ENCODE data around the gene TUBB4A. TPM values are rescaled to one million over a fixed set of nuclear protein-coding genes. Genes with fewer than 3 reads are reported as not detected.

The TUBB4A gene
- total and polyA plus RNA-seq, 8 donors: 1.1 to 5.5 (median 2.7) TPM

GRCh38 chr19:6465006-6465405 lies 37.1 kb downstream of the TUBB4A start:
- Histone ChIP-seq H3K27ac (peak overlapping the region in 2 of 4 donors; percentile 95 to 96), H3K36me3 (peaks cover 0 to 11% (median 0%) of the 10 kb centered on the region in 3 donors), H3K4me3 (peak overlapping the region in 3 of 4 donors; percentile 62 to 94 (median 71)), H3K9me3 (no peaks in the 10 kb centered on the region), H3K4me1 (peaks cover 0 to 6% (median 4%) of the 10 kb centered on the region in 3 donors), H3K27me3 (no peaks in the 10 kb centered on the region)
- TF ChIP-seq, protein P1, sequence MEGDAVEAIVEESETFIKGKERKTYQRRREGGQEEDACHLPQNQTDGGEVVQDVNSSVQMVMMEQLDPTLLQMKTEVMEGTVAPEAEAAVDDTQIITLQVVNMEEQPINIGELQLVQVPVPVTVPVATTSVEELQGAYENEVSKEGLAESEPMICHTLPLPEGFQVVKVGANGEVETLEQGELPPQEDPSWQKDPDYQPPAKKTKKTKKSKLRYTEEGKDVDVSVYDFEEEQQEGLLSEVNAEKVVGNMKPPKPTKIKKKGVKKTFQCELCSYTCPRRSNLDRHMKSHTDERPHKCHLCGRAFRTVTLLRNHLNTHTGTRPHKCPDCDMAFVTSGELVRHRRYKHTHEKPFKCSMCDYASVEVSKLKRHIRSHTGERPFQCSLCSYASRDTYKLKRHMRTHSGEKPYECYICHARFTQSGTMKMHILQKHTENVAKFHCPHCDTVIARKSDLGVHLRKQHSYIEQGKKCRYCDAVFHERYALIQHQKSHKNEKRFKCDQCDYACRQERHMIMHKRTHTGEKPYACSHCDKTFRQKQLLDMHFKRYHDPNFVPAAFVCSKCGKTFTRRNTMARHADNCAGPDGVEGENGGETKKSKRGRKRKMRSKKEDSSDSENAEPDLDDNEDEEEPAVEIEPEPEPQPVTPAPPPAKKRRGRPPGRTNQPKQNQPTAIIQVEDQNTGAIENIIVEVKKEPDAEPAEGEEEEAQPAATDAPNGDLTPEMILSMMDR (IDR thresholded peaks at IDR 0.05): no peak
- DNase-seq (no peak), ATAC-seq (no peak), FAIRE-seq (no peak)
- intact Hi-C loops (cut with DNase I): no loop called here
- WGBS, 2 donors: 6 to 8% methylated on average over 9 of the region's 9 CpGs

- DNase-seq (peak; percentile 95 to 98 (median 96)), FAIRE-seq (no peak), ATAC-seq (peak; percentile 66 to 81 (median 76))
- peaks cover 0 to 6% (median 4%) of the 10 kb centered on the region in 3 donors for H3K4me1 ChIP-seq
- TF ChIP-seq, protein P1 (IDR thresholded peaks at IDR 0.05): no peak
- H3K27me3 ChIP-seq: no peaks in the 10 kb centered on the region
- H3K36me3 ChIP-seq: peaks cover 0 to 11% (median 0%) of the 10 kb centered on the region in 3 donors
- H3K9me3 ChIP-seq: no peaks in the 10 kb centered on the region
- H3K27ac ChIP-seq: peak within 1 kb of the TSS; percentile 80 to 96 (median 93)
- peak within 1 kb of the TSS; percentile 58 to 94 (median 66) for H3K4me3 ChIP-seq
- intact Hi-C loops (cut with DNase I): no loop called here
- WGBS, 2 donors: 0 to 1% methylated on average over 46 to 65 of the region's 65 CpGs
Measured at GRCh38 chr19:6464070-6464873, 37.8 kb downstream of the TUBB4A start, which contains the start of gene CRB3. Gene CRB3 (plus strand): TSS chr19:6464271. CDS start chr19:6464702, 431 bp downstream.

- no peaks in the 10 kb centered on the region for H3K36me3 ChIP-seq
- peak; percentile 93 for FAIRE-seq
- TF ChIP-seq, protein P1 (IDR thresholded peaks at IDR 0.05): peak; percentile 42 to 62 (median 44)
- H3K27me3 ChIP-seq: no peaks in the 10 kb centered on the region
- intact Hi-C loops (cut with DNase I): no loop called here
- ATAC-seq: peak; percentile 79 to 90 (median 83)
- H3K27ac ChIP-seq: peak overlapping the region; percentile 77 to 98 (median 94)
- no peaks in the 10 kb centered on the region for H3K9me3 ChIP-seq
- WGBS, 2 donors: 0 to 1% methylated on average over 57 of the region's 57 CpGs
- peak overlapping the region; percentile 63 to 83 (median 75) for H3K4me3 ChIP-seq
- H3K4me1 ChIP-seq: peaks cover 0 to 2% (median 0%) of the 10 kb centered on the region in 3 donors
- DNase-seq: peak; percentile 95 to 98 (median 97)
Measured at GRCh38 chr19:6460099-6460884, 41.8 kb downstream of the TUBB4A start.

GRCh38 chr19:6459262-6460098 lies 42.6 kb downstream of the TUBB4A start, which contains the start of gene SLC25A23:
Gene SLC25A23 (minus strand): TSS chr19:6459792. CDS start chr19:6459628, 164 bp downstream.
- Histone ChIP-seq H3K27ac (peak within 1 kb of the TSS; percentile 77 to 98 (median 94)), H3K4me1 (no peaks in the 10 kb centered on the region), H3K36me3 (peaks cover 0 to 1% (median 0%) of the 10 kb centered on the region in 3 donors), H3K27me3 (no peaks in the 10 kb centered on the region), H3K4me3 (peak within 1 kb of the TSS; percentile 63 to 83 (median 75)), H3K9me3 (no peaks in the 10 kb centered on the region)
- FAIRE-seq (no peak), ATAC-seq (peak; percentile 51 to 68 (median 63)), DNase-seq (peak; percentile 72 to 91 (median 79))
- TF ChIP-seq, protein P1 (IDR thresholded peaks at IDR 0.05): no peak
- intact Hi-C loops (cut with DNase I): no loop called here
- WGBS, 2 donors: 1% methylated on average over 37 to 70 of the region's 70 CpGs

Measured in pancreas (tissue), 10 donors.